Upper lobe of right lung (tissue), 1 donor: Measurements from ENCODE around the gene MT1H. TPM values are rescaled to one million over a fixed set of nuclear protein-coding genes. Genes with fewer than 3 reads are reported as not detected.
A peak's percentile ranks its signal among the peaks of the same experiment; 100 is the strongest.

ENCODE experiments used
- ATAC-seq: fragments of 200-7000 bp; cut with Tn5 transposase; one replicate; pipeline ENCODE4 v1.9.1; 2020; ENCODE audit warnings: mild to moderate bottlenecking, moderate library complexity
- DNase-seq: peaks from one replicate; pipeline ENCODE4 v3.0.0-alpha.2; 2020
- H3K27ac ChIP-seq: fragments of 200-600 bp; one replicate; pipeline ENCODE4 v1.8.0; 2022
- H3K27me3 ChIP-seq: fragments of 200-600 bp; one replicate; pipeline ENCODE4 v1.8.0; 2022; ENCODE audit warnings: mild to moderate bottlenecking
- H3K36me3 ChIP-seq: fragments of 200-600 bp; one replicate; pipeline ENCODE4 v1.8.0; 2022
- H3K4me1 ChIP-seq: fragments of 200-600 bp; one replicate; pipeline ENCODE4 v1.8.0; 2022
- H3K4me3 ChIP-seq: fragments of 200-600 bp; one replicate; pipeline ENCODE4 v1.8.0; 2022; ENCODE audit warnings: mild to moderate bottlenecking
- H3K9me3 ChIP-seq: fragments of 200-600 bp; one replicate; pipeline ENCODE4 v1.8.0; 2022
- intact Hi-C: fragments of 100-400 bp; cut with DNase I; formaldehyde crosslinking; loops from one replicate; pipeline ENCODE4 v1.11.0; 2022
- total RNA-seq: library from RNA; stranded (reverse); fragmentation: NEBNext Ultra II Directional; extraction: Animal tissue kit (Norgen Biotek cat#: 25700); gene quantifications from one replicate; pipeline ENCODE4 v1.2.1, GENCODE V29; 2021
- TF ChIP-seq, protein P1 (sequence below): fragments of 200-600 bp; IDR thresholded peaks from one replicate; pipeline ENCODE4 v1.8.0; 2022; ENCODE audit warnings: antibody characterized with exemption
- donor health status: DM: no; HTN: yes; CAD: no; lungs with severe emphysema.

Gene MT1H
- total RNA-seq, 1 donor from 2014 or later: 6.3 TPM

DNA sequence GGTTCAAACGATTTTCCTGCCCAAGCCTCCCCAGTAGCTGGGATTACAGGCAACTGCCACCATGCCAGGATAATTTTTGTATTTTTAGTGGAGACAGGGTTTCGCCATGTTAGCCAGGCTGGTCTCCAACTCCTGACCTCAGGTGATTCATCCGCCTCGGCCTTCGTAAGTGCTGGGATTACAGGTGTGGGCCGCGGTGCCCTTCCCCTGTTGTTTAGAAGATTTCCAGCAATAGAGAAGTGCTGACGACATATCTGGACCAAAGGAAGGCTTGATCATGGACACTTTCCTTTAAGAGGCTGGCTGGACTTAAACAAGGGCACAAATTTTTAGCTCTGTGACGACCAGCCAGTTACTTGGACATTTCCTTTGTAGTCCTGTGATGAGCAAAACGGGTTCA is 38.4 kb upstream of the MT1H start:
- Histone ChIP-seq H3K9me3 (no peaks in the 10 kb centered on the region), H3K4me1 (peaks cover 10% of the 10 kb centered on the region), H3K27ac (peak overlapping the region; percentile 83), H3K36me3 (no peaks in the 10 kb centered on the region), H3K4me3 (no peak overlapping the region), H3K27me3 (peaks cover 22% of the 10 kb centered on the region)
- ATAC-seq (no peak), DNase-seq (no peak)
- intact Hi-C loops: no loop called here
- TF ChIP-seq, protein P1, sequence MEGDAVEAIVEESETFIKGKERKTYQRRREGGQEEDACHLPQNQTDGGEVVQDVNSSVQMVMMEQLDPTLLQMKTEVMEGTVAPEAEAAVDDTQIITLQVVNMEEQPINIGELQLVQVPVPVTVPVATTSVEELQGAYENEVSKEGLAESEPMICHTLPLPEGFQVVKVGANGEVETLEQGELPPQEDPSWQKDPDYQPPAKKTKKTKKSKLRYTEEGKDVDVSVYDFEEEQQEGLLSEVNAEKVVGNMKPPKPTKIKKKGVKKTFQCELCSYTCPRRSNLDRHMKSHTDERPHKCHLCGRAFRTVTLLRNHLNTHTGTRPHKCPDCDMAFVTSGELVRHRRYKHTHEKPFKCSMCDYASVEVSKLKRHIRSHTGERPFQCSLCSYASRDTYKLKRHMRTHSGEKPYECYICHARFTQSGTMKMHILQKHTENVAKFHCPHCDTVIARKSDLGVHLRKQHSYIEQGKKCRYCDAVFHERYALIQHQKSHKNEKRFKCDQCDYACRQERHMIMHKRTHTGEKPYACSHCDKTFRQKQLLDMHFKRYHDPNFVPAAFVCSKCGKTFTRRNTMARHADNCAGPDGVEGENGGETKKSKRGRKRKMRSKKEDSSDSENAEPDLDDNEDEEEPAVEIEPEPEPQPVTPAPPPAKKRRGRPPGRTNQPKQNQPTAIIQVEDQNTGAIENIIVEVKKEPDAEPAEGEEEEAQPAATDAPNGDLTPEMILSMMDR: no peak

DNA sequence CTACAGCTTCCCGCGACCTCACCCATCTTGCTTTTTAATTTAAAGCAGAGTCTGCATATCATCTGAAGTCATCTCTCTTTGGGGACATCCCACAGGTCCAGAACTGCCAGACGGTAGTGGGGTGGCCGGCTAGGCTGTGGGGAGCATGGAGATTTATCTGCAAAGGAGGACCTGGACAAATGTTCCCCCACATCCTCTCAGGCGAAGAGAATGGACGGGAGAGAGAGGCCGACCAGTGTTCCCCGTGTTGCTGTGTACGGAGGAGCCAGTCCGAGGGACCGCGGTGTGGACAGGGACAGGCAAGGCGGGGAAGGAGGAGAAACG is 37.8 kb upstream of the MT1H start:
- Histone ChIP-seq H3K27ac (peak overlapping the region; percentile 83), H3K4me3 (peak overlapping the region; percentile 46), H3K36me3 (no peaks in the 10 kb centered on the region), H3K27me3 (peaks cover 22% of the 10 kb centered on the region), H3K9me3 (no peaks in the 10 kb centered on the region), H3K4me1 (peaks cover 8% of the 10 kb centered on the region)
- DNase-seq: no peak
- TF ChIP-seq, protein P1: no peak
- intact Hi-C loops: no loop called here
- no peak for ATAC-seq

DNA sequence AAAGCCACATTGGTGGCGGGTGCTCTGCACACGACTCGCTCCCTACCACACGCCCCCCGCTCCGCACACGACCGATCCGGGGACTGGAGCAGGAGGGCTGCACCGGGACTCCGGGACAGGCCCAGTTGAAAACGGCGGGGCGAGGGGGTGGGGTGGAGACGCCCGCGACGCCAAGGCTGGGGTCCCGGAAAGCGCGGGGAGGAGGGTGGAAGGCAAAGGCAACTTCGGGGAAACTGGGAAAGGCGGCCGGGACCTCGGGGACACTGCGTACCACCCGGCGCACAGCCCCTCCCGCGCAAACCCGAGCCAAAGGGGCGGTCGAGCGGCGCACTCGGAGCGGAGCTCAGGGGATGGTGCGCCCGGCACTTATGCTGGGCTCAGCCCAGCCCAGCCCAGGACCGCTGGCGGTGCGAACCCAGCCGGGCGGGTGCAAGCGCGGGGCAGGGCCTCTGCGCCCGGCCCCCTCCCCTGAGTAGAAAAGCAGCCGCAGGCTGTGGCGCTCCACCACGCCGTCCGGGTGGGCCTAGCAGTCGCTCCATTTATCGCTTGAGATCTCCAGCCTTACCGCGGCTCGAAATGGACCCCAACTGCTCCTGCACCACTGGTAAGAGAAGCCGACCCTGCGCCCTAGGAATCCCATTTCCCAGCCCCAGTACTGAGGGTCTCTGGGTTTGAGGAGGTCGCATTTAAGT is 37.3 kb upstream of the MT1H start, which contains the start of gene MT1M:
Gene MT1M, plus strand, starts transcription at position 504 of the 692 bp plus-strand sequence. Its CDS starts 73 bp downstream, at position 577.
- Histone ChIP-seq H3K36me3 (no peaks in the 10 kb centered on the region), H3K9me3 (no peaks in the 10 kb centered on the region), H3K27me3 (peaks cover 22% of the 10 kb centered on the region), H3K27ac (peak within 1 kb of the TSS; percentile 83), H3K4me3 (peak within 1 kb of the TSS; percentile 46), H3K4me1 (peaks cover 7% of the 10 kb centered on the region)
- peak; percentile 84 for ATAC-seq
- TF ChIP-seq, protein P1: no peak
- intact Hi-C loops: no loop called here
- peak; percentile 81 for DNase-seq

DNA sequence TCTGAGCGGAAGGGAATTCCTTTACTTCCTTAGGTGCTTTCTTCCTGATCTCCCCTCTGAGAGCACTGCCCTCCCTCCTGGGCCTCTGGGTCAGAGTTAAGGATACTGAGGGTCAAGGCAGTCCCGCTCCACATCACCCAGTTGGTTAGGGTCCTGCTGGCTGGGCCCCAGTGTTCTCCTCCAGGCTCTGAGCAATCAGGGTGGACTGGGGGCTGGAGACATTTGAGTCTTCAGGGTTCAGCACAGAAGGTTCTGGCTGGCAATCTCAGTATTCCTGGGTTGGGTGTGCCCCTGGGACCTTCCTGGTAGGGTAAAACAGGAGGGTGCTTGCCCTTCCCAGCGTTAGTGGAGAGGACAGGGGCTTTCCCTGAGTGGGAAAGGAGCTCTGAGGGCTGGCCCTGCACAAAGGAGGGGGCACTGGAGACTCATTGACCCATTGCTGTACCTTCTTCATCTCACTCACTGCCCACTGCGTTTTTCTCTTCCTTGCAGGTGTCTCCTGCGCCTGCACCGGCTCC is 36.7 kb upstream of the MT1H start:
- intact Hi-C loops: no loop called here
- Histone ChIP-seq H3K4me3 (peak overlapping the region; percentile 46), H3K27me3 (peaks cover 23% of the 10 kb centered on the region), H3K9me3 (no peaks in the 10 kb centered on the region), H3K36me3 (no peaks in the 10 kb centered on the region), H3K27ac (peak overlapping the region; percentile 83), H3K4me1 (peaks cover 8% of the 10 kb centered on the region)
- TF ChIP-seq, protein P1: no peak
- DNase-seq: no peak
- ATAC-seq: no peak

DNA sequence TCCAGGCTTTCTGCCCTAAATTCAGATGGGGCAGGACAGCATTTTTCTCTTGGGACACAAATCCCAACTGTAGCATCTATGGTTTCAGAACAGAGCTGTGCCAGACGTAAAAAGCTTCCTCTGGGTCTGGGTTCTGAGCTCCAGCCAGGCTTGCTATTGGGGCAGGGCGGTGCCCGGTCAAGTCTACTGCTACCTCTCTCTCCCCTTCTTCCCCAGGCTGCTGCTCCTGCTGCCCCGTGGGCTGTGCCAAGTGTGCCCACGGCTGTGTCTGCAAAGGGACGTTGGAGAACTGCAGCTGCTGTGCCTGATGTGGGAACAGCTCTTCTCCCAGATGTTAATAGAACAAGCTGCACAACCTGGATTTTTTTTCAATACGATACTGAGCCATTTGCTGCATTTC is 36.1 kb upstream of the MT1H start:
- Histone ChIP-seq H3K4me1 (peaks cover 15% of the 10 kb centered on the region), H3K9me3 (no peaks in the 10 kb centered on the region), H3K27me3 (peaks cover 29% of the 10 kb centered on the region), H3K4me3 (peak overlapping the region; percentile 46), H3K27ac (peak overlapping the region; percentile 83), H3K36me3 (no peaks in the 10 kb centered on the region)
- intact Hi-C loops: no loop called here
- no peak for ATAC-seq
- no peak for DNase-seq
- TF ChIP-seq, protein P1: no peak
